ENCODE data around the gene WDR91.

WDR91 gene

DNA sequence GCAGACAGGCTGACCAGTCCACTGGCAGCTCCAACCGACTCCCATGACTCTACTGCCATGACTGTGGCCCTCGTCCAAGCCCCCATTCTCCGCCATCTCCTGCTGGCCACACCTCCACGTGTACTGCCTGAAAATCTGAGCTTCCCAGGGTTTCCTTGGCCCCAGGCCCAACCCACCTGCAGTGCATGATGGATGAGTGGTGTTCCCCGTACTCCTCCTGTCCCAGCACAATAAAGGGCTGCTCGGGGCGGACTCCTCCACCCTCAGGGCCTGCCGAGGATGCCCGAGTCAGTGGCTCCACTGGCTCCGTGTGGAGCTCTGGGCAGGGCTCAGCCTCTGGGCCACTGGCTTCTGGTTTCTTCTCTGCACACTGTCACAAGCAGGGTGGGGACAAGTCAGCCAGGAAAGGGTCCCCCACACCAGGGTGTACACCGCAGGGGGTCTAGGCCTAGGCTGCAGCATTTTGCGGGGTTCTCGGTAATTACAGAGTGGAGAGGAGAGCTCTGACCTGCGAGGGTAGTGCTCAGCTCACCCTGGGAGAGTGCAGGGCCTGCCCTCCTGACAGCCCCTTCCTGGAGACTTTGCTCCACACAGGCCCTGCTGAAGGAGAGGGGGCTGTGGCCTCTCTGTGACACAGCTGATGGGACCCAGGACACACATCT, 15.2 kb downstream of the WDR91 start:
- no peak for DNase-seq

GRCh38 chr7:135195156-135195555, 16.2 kb downstream of the WDR91 start:
- DNase-seq = no peak

GRCh38 chr7:135194494-135195095, 16.7 kb downstream of the WDR91 start:
- no peak for DNase-seq

DNA sequence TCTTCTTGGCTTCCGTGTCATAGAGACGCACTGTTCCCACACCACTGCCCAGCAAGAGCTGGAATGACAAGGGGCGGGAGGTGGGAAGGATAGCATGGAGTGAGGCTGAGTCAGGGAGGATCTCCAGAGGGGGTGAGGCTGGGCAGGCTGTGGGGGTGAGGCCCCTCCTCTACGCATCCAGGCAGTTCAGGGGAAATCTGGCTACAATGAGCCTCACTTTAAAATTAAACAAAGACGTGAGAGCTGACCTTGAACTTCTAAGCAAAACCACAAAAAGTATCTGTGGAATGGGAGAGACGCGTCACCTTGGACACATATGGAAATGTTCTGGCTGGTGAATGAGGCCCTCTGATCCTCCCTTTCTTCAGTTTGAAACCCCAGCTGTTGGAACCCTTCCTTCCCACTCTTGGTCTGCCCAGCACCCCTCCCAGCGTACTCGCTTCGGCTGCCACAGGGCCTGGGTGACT, 17.7 kb downstream of the WDR91 start:
- no peak for DNase-seq

DNA sequence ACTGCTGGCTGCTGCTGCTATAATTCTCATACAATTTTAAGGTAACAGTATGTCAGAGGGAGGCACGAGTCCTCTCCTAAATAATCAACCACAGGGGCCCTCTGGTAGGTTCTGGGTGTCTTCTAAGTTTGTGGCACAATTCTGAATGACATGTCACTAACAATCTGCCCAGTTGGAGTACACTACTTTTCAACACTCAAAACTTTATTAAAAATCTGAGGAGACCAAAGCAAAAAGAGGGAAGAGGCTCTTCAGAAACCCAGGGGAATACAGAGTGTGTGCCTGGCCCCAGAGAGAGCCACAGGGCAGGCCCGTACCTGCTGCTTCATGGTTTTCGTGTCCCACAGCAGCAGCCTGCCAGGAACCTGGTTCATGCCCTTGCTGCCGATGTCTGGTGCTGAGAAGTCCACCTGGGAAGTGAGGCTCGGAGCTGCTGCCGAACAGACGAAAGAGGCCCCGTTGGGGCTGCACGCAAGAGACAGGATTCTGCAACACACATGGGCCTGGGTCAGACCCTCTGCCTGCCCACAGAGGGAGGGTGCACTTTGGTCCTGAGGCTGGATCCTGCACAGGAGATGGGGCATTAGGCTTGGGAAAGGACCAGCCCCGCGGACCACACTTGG, 18.3 kb downstream of the WDR91 start:
- no peak for DNase-seq

GRCh38 chr7:135190703-135191102, 20.6 kb downstream of the WDR91 start:
- DNase-seq = no peak

- DNase-seq = no peak
Measured at GRCh38 chr7:135189961-135190360, 21.4 kb downstream of the WDR91 start.

GRCh38 chr7:135189221-135189662, 22.1 kb downstream of the WDR91 start:
- DNase-seq = no peak

DNA sequence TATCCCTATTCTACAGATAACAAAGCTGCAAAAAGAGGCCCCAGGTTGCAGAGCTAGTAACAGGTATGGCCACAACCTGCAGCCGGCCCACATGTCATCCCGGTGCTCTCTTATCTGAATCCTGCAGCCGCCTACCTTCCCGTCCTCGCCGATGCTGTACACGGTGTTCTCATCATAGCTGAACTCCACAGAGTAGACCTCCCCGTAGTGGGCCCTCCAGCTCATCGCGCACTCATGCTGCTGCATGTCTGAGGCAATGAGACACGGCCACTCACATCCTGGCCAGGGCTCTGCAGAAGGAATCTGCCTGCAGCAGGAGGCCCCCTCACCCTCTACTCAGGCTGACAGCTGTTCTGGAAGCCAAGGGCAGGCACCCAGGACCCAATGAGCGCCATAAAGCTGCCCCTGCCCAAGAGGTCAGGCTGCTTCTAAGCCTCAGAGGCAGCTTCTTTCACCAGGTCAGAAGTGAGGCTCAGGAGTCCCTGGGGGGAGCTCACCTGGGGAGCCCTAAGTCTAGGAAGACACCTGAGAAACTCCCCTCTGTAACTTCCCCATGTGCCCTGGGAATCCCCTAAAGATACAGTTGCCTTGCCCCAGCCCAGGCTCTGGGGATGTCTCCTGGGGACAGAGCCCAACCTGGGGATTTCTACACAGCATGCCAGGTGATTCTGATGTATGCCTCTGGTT, 22.9 kb downstream of the WDR91 start:
- no peak for DNase-seq

DNA sequence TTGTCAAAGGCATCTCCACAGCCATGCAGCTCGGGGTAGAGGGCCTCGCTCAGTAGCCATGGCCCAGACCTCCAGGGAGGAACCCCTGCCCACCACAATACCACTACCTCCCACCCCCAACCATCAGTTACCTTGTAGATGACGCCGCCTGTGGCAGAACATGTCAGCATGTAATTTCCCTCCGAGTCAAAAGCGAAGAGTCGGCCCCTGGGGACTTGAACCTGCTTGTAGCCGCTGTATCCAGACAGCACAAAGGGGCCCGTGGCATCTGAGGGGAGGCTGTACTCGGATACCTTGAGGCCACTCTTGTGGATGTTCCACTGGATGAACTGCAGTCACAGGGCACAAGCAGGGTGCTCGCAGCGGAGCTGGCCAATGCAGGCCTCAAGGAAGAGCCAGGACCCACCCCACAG, 24.5 kb downstream of the WDR91 start:
- DNase-seq = no peak

DNA sequence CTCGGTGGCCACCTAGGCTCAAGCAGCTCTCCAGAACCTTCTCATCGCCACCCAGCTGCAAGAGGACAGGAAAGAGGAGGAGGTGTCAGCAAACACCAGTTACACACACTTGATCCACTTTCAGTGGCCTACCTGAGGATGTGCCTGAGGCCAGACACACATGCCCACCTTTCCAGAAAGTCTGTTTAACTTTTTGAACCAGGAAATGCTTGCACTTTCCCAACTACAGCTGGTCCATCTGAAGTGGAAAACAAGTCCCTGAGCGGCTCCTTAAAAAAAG, 25.1 kb downstream of the WDR91 start:
- no peak for DNase-seq

DNA sequence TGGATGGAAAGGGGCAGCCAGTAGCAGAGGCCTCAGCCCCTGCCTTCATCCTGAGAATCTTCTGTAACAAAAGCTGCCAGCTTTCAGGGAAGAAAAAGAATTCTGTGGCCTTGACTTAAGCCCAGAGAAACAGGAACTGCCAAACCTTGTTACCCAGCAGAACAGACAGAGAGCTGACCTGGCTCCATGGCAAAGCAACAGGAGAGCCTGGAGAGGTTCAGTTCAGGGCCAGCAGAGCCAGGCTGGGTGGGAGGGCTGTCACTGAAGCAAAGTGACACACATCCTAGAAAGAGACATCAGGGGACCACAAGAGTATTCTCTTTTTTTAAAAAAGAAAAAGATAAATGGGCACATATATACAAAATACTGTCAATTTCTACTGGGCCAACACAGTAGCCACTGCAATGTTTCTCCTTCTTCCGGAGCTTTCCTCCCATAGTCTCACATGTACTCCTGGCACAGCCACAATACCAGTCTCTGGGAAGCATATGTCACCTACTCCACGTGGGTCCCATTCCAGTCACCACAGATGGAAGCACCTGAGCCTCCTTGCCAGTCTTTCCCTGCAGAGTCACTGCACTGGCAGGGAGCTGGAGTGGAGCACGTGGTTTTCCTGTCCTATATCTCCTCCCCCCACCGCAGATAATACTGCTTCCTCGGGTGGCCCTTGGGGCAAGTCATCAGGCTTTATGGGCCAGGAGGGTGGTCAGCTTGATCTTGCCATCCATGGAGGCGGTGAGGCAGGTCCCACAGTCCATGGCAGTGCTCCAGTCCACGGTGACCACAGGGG, 25.7 kb downstream of the WDR91 start:
- DNase-seq = no peak

DNA sequence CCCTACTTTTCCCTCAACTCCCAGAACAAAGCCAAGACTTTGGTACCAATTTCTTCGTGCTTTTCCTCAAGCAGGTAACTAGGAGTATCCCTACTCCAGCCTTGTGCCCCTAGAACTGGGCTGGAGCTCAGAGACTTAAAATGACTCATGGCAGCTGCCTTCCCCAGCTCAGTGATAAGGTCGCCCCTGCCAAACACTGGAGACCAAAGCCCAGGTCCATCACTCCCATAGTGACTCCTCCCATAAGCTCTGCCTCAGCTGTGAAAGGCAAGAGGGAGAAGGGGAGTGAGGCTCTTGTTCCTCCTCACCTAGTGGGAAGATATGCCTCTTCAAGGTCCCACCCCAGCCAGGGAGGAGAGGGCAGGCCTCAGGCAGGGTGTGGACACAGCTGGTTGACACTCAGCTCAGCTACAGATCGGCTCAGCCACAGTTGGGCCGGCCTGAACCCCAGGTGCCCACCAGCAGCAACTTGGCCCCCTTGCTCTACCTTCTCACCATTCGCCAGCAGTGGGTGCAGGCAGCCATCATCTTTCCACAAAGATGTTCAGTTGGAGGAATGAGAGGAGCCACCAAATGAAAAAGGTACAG, 27.0 kb downstream of the WDR91 start:
- no peak for DNase-seq

GRCh38 chr7:135183478-135183877, 27.8 kb downstream of the WDR91 start:
- DNase-seq = no peak

DNA sequence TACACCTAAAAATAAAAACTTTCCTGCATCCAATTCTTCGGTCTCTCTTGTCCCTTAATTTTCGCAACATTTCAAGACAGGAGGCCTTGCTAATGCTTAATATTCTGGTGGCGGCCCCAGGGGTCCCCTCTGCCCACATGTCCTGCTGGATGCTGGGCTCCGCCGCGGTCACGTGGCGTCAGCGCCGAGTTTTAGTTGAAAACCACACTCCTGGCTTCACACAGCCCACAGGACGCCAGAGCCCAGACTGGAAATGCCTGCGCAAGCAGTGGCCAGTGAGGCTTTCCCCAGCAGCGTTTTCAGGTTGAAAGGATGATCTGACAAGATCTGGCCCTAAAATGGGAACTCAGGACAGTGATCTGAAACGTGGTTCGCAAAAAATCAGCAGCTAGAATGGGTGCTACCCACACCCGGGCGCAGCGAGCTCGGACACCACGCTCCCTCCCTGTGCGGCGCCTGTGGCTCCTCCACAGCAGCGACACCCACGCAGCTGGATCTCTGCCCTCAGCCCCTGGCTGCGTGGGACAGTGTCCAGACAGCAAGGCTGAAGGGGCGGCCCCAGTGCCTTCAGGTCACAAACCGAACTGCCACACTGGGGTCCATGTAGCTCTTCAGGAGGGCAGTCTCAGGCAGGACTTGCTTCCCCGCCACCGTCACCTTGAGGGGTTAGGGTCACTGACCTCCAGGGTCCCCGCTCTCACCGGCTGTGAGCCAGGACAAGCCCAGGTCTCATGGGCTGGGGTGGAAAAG, 29.2 kb downstream of the WDR91 start:
- DNase-seq = no peak

DNA sequence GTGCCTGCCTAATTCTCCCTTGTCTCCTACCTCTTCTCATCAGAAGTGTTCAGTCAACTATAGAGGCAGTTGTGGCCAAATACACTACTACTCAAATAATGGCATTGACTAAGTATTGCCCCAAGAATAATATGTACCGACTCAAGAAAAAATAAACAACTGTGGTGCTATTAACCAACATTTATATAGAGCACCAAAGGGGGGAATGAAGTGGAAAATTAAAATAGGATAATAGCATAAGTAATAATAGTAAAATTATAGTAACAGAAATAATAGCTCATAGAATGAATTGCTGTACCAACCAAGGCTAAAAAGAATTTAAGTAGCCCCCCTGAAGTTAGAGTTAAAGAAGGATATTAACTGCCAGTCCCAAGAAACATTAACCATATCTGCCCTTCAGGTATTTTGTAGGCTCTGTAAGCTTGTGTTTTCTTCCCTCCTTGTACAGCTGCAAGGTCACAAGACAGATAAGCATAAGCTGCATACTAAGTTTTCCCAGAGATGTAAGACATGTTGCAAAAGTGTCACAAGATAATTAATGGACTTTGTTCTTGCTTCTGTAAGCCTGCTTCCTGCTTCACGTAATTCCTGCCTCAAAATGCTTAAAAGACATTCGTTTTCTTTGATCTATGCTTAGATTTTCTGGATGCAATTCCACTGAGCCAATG, 29.9 kb downstream of the WDR91 start:
- DNase-seq = no peak

DNA sequence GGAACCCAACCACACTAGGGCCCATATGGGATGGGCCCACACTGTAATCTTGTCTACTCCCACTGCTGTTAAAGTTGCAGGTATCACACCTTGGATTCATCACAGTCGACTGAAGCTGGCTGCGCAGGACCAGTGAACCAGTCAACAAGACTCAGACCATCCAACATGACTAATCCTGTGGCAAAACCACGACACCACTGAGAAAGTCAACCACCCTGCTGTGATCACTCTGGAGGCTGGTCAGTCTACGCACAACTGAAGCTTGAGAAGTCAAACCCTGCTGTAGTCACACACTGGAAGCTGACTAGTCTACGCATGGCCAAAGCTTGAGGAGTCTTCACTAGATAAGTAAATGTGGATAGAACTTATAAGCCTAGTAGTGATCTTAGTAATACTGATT, 31.2 kb downstream of the WDR91 start:
- DNase-seq = no peak

- DNase-seq = no peak
Measured at GRCh38 chr7:135179321-135179925, 31.9 kb downstream of the WDR91 start.

GRCh38 chr7:135178364-135178763, 33.0 kb downstream of the WDR91 start:
- DNase-seq = no peak

GRCh38 chr7:135177028-135177696, 34.2 kb downstream of the WDR91 start:
- no peak for DNase-seq

Data from NCI-H1417 (cell line).